Anterior cingulate cortex (tissue), 58 donors: ENCODE measurements around the gene EEF1G.
A peak's percentile ranks its signal among the peaks of the same experiment; 100 is the strongest.
"Not testable (repeated sequence)": the region's sequence is repeated elsewhere in the genome, so short reads cannot be mapped to it uniquely, and the experiment has no call there.

Source experiments
- DNase-seq, 58 donors: peaks; one replicate each; lab custom pipeline; 2025; lab: John Stamatoyannopoulos, UW

Gene EEF1G

DNA sequence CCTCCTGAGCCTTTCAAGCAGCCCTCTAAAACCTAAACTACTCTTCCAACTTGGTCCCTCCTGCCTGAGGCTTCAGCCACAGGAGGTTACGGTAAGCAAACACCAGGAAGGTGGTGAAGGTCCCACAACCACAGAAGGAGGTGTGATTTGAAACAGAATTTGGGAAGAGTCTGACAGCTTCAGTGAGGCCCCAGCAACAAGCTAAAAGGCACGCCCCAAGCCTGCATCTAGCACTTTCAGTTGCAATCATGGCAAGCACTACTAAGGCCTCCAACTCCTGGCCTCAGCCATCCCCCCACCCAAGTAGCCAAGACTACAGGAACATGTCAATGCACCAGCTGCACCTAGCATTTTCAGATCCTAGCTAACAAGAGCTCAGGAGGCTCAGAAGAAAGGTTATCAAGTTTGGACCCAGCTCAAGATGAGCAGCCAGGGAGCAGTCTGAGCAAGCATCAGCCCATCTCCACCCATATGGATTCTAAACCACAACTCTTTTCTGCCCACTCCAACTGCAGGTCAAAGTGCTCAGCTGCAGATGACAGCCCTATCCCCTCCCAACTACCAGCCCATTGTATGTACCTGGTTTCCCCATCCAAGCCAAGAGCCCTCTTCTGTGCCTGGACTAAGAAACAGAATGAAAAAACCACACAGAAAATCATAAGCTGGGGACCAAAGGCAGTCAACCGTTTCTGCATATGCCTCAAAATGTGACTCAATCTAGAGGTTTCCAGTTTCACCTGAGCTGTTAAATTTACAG lies 16.6 kb downstream of the EEF1G start:
- DNase-seq, result no peak

DNA sequence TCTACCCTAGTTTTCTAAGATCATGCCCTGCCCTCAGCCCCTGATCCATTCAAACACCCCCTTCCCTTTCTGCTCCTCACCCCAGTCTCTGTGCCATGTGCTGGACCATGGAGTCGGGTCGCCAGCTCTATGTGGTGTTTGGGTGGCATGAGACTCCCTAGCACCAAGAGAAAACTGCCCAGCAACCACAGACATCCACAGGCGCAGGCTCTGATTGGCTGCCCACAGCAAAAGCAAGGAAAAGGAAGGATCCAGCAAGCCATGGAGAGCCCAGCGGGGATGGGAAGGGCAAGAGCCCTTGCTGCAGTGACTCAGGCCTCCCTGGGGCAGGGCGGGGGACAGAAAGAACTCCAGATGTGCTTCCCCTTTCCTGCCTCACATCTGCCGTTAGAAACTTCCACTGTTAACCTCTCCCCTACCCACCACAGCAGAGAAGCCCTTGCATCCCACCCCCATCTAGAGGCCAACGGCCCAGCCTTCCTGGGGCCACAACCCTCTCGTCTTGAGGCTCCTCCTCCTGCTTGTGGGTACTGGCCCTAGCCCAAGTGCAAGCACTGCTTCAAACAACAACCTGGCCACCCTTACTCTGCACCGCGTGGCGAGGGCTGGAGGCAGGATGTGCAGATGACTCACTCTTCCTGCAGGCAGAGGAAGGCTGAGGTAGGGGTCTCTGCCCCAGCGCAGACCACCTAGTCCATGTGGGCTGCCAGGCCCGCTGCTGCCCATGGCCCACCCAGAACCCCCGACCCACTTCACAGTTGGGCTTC lies 17.4 kb downstream of the EEF1G start:
- peak in 51 of 58 donors; percentile 25 to 86 (median 58) for DNase-seq

- DNase-seq, result peak in 1 of 58 donors; percentile 19
These were observed 18.1 kb downstream of the EEF1G start for GRCh38 chr11:62555464-62556107.

DNA sequence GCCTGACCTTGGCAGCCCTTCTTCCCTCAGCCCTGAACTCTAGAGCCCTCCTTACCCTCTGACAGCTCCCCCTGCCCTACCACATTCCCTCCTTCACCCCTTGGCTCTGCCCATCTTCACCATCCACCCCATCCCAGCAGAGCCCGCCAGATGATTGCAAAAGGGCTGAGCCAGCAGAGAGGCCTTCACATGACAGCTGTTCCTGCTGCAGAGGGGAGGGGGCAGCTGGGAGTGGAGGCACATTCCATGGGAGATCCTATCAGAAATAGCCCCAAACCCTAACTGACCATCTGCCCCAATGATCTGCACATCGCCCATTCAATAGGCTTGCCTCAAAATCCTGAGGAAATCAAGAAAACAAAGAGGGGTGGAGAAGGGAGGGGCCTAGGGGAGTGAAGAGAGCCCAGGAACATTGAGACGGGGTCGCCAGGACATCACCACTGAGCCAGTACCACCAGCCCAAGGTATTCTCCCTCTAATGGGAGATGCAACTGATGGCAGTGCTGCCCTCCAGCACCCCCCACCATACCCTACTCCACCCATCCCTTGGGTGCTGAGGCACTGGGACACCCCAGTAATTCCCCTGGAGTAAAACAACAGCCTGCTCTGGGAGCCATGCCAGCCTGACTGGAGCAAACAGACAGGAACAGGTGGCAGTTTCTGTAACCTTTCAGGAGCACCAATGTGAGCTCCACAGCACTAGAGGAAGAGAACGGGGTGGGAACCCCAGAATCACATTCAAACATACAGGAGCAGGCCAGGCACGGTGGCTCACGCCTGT lies 19.1 kb downstream of the EEF1G start:
- DNase-seq, result no peak

DNA sequence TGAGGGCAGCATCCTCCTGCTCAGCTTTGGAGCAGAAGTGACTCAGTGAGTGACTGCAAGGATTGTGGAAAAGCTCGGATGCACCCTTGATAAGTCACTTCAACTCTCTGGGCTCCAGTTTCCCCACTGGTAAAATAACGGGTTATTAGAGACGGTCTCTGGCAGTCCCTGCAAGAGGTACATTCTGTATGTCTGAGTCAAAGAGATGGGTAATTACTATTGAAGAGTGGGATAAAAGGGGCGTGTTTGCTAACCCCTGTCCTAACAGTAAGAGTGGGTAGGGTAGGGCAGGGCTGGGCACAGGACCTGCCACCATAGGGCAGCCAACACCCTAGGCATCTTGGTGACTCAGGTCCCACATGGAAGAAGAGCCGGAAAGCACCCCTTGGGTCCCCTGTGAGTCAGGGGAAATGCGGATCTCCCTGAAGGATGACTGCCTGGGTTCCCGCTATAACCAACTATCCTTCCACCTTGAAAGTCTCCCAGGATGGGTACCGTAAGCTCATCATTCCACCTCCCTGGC lies 19.8 kb downstream of the EEF1G start:
- DNase-seq, result no peak

DNA sequence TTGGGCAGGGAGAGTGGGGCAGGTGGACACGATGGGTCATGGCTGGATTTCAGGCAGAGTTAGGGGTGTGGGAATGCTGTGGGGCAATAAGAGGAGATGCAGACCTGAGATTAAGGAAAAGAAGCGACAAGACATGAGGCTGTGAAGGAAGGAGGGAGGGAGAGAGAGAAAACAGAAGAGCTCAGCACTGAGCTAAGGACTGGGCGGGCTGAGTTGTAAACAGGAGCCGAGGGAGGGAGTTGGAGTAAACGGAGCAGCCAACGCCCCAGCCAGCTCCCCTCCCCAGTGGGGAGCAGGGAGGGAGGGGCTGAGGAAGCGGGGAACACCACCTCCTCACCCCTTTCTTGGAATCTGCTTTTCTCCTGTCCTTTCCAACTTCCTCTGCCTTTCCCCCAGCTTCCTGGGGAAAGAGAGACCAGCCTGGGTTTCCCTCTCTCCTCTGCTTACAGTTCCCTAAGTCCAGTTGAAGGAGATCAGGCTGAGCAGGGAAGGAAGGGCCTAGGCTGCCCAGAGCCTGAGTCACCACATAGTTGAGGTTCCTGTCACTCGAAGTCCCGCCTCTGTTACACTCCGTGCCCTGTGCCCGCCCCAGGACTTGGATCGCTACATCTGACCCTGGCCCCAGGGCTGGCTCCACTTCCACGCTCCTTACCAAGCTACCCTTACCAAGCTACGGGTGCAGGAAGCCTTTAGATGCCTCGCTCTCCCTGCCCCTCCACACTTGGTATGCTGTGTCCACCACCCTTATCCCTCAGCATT lies 20.4 kb downstream of the EEF1G start:
- peak in 13 of 58 donors; percentile 14 to 71 (median 33) for DNase-seq

DNA sequence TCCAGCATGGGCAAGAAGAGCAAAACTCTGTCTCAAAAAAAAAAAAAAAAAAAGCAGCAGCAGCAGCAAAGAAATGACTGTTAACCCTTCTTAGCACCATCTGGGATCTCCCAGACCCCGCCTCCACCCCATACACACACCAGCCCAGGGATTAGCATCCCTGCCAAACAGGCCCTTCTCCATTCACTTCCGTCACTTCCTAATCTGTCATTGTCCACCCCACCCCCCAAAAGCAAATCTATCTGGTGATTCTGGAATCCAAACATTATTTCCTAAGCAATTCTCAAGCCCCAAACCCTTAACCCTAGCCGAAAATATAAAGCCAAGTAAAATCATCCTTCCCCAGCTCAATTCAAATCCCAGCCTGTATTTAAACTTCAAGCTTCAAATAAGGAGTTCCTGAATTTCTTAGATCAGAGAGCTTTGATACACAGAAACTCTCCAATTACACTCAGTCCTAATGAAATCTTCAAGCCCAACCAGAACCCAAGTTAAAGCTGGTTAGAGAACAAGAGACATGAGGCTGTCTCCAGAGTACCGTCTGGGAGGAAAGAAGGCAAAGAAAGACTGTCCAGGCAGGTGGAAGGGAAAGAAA lies 21.1 kb downstream of the EEF1G start:
- no peak for DNase-seq

- not testable (repeated sequence) for DNase-seq
These were observed 23.2 kb downstream of the EEF1G start for GRCh38 chr11:62550478-62550877.

DNA sequence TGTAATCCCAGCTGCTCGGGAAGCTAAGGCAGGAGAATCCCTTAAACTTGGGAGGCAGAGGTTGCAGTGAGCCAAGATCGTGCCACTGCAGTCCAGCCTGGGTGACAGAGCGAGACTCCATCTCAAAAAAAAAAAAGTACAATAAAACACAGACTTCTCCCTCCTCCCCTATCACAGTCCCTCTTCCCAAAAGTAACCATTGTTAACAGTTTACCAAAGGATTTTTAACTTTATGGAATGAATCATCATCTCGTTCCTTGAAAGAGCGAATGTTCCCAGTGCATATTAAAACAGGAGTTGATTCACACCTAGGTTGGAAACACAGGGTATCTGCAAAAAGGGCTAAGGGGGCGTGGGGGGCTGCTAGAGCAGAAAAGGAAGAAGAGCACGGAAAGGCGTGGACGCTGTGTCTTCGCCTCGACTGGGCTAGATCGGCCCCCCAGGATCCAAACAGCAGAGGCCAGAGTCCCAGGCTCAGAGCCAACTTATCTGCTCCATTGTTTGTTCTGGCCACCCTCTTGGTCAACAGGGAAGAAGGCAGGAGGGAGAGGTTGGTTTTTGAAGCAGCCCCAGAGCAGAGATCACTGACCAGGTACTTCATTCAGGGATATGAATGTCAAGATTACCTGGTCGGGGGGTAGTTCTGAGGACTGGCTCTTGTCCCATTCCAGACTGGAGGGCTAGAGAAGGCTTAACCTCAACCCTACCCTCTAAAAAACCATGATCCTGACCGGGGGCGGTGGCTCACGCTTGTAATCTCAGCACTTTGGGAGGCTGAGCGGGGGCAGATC lies 25.0 kb downstream of the EEF1G start:
- no peak for DNase-seq

DNA sequence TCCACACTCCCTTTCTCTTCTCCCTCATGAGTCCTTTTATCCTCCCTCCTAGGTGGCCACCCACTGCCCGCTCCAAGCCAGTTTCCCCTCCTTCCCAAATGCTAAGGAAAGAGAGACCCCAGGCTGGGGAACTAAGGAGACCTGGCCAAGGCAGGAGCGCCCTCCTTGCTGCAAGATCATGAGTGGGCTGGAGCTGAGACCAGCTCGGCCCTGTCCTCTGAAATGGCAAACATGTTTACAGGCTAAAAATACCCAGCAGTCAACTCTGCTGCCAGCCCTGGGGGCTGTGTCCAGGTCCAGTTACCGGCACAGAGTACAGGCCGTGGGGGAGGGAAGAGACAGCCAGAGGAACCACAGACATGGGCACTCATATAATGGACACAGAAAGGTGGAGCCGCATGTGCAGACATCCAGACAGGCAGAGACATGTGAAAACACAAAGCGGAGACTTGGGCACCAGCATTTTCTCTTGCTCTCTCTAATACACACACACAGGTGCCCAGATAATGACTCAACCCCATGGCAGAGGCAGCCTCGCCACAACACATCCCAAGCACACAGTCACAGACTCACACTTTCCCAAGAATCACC lies 25.9 kb downstream of the EEF1G start:
- DNase-seq, result no peak

DNA sequence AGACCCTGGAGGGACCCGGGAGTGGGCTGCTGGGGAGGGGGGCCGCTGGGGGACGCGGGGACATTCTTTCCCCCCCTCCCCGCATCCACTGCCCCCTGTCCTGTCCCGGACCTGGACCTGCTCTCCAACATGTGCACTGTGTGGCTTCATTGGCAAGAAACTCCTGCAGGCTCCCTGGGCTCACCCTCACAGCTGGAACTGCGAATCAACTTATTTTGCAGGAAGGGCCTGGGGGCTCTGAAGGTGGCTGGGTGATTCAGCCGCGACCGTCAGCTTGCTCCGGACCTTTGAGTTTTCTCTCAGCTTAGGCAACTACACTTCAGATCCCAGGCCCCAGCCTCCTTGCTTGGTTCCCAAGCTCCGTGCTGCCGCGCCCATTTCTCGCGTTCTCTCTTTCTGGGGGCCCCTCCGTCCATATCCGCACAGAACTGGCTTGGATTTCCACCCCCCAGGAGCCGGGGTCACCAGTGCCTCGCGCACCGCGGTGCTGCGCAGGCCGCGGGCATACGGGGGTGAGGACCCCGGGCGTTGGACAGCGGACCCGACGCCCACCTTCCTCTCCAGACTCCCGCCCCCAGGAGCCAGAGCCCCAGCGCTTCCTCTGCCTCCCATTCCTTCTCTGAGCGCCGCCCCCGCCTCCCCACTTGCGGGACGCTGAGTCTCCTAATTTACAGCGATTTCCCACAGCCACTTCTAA lies 26.6 kb downstream of the EEF1G start:
- DNase-seq, result no peak

DNA sequence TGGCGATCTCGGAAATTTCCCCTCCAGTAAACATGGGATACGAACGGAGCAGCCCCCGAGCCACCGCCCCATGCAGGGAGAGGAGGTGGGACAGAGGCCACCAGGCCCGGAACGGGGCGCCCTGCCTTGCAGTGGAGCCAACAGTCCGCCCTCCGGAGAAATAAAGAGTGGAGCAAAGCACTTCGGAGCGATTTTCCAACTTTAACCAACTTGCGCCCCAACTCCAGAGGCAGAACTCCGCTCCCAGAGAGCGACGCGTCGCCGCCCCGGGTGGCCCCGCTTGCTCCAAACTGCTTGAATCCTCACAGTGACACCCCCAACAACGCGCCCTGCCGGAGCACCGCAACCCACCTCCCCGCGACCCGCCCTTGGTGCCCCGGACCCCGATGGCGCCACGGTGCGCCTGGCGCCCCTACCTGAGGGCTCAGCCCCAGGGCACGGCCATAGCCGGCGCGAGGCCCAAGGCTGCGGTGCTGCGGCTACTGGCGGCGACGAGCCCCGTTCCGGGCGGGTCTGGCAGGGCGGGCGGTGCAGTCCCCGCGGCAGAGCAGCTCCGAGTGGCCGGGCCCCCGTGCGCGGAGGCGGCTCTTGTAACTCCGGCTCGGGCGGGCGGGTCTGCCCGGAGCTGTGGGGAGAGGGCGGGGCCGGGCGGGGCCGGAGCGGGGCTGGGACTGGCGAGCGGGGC lies 27.3 kb downstream of the EEF1G start, which contains the start of gene AHNAK:
TSS of gene AHNAK (minus strand) at position 563 of the 685 bp plus-strand sequence. CDS start 10,708 bp downstream, outside the sequence.
- DNase-seq, result peak in 16 of 58 donors; percentile 15 to 66 (median 32)

DNA sequence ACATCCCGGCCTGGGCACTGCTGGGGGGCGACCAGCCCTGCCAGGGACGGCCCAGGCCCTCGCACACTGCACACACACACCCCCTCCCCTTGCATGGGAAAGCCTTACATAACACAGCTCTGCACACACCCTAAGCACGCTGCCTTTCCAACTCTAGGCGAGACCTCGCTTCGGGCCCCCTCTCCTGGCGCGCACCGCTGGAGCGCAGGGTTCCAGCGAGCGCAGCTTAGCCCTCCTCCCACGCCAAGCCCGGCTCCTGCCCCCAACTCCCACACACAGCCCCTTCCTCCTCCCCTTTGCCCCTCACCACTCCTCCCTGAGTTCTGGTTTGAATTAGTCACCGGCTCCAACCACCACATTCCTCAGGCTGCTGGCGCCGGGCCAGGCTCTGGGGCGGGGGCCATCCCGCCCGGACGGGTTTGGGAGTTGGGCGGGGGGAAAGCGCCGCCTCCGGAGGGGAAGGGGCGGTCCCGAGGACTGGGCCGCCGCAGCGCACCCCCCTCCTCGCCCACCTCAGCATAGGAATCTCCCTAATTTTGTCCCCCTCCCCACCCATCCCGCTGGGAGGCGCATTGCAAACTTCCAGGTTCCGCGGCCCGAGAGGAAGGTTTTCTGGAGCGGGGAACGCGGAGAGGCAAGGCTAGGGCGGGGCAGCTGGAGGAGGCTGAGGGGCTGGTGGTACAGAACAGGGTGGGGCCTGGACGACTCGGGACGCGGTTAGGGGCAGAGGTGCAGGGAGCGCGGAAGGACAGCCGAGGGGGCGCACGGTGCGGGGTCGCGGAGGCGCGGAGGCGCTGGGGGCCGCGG lies 28.1 kb downstream of the EEF1G start:
- peak in 34 of 58 donors; percentile 17 to 80 (median 42) for DNase-seq

DNA sequence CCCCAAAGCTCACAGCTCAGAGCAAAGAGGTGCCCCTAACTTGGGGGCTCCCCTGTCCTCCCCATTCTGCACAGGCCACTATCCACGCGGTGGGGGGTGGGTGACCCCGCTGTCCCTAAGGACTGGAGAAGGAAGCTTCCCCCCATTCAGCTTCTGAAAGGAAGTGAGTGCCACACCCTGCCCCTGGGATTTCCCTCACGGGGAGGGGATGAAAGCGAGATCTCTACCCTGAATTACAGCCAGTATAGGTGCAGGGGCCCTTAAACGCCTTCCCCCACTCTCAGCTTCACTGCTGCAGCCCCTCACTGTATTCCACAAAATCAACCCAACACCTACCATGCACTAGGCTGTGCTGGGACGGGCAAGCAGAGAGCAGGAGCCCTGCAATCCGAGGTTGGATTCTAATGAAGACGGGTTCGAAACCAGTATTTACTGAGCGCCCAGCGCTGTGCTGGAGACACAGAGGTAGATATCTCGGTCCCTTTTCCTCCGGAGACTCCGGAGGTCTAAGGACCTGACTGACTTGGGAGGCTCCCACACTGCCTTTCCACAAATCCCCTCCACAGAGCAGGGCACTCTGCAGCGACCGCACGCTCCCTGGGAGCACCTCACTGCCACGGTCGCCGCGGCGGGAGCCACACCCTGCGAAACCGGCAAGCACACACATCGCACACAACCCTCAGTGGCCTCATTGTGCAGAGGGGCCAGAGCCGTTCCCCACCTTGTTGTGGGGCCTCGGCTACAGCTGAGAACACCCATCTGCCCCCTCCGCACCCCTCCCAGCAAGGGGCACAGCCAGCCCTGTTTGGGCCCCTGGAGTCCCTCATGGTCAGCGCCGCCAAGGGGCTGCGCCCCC lies 28.9 kb downstream of the EEF1G start:
- DNase-seq, result no peak
